ENCODE results near the gene DACH1.

The DACH1 gene

DNA sequence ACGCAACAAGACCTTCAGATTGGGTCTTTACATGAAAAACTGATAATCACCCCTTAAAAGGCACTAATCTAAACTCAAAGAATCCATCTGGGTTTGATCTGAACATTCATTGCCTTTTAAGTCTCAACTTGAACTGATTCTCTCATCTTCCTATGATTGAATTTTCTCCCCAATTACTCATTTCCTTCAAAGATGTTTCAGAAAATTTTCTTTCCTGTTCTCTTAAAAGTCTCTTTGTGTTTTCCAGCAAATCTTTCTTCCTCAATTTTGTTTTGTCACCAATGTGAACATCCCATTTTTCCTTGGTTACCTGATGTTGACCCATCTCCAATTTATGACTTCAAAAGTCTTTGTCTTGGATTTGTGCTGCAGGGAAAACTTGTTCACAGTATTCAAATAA is 234.3 kb downstream of the DACH1 start:
- Histone ChIP-seq H3K36me3 (ENCODE audit: insufficient read depth, low read length) (peaks cover 13% of the 10 kb centered on the region), H3K4me3 (ENCODE audit: low read length) (no peak overlapping the region), H3K4me1 (ENCODE audit: insufficient read depth, low read length) (no peaks in the 10 kb centered on the region), H2AFZ (ENCODE audit: low read depth, low read length) (no peak overlapping the region), H3K9me3 (ENCODE audit: low read length) (no peaks in the 10 kb centered on the region), H3K27me3 (ENCODE audit: insufficient read depth, low read length) (no peaks in the 10 kb centered on the region)

DNA sequence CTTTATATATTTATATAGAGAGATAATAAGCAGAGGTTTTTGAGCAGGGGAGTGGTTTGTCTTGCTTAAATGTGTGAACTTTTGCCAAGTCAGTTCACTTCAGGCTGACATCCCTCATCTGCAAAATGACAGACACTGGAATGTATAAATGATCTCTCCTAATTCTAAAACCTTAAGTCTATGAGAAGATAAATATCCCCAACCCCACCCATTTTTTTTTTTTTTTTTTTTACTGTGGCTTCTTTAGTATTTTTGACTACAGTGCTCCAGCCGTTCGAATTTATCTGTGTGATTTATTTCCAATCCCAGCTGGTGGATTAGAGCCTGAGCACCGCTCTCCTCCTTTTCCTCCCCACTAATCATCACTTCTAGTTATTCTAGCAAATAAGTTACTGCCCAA is 234.8 kb downstream of the DACH1 start:
- Histone ChIP-seq H2AFZ (ENCODE audit: low read depth, low read length) (no peak overlapping the region), H3K4me1 (ENCODE audit: insufficient read depth, low read length) (no peaks in the 10 kb centered on the region), H3K36me3 (ENCODE audit: insufficient read depth, low read length) (peaks cover 18% of the 10 kb centered on the region)

GRCh38 chr13:71629167-71629566 is 237.8 kb downstream of the DACH1 start:
- Histone ChIP-seq H3K4me1 (ENCODE audit: insufficient read depth, low read length) (no peaks in the 10 kb centered on the region), H3K27me3 (ENCODE audit: insufficient read depth, low read length) (no peaks in the 10 kb centered on the region), H3K4me3 (ENCODE audit: low read length) (no peak overlapping the region), H3K9me3 (ENCODE audit: low read length) (no peaks in the 10 kb centered on the region), H2AFZ (ENCODE audit: low read depth, low read length) (no peak overlapping the region), H3K36me3 (ENCODE audit: insufficient read depth, low read length) (peaks cover 18% of the 10 kb centered on the region)

More for the DNA sequence above, 234.8 kb downstream of the DACH1 start:
- H3K27me3 ChIP-seq (ENCODE audit: insufficient read depth, low read length): no peaks in the 10 kb centered on the region
- no peak overlapping the region for H3K4me3 ChIP-seq (ENCODE audit: low read length)
- H3K9me3 ChIP-seq (ENCODE audit: low read length): no peaks in the 10 kb centered on the region

DNA sequence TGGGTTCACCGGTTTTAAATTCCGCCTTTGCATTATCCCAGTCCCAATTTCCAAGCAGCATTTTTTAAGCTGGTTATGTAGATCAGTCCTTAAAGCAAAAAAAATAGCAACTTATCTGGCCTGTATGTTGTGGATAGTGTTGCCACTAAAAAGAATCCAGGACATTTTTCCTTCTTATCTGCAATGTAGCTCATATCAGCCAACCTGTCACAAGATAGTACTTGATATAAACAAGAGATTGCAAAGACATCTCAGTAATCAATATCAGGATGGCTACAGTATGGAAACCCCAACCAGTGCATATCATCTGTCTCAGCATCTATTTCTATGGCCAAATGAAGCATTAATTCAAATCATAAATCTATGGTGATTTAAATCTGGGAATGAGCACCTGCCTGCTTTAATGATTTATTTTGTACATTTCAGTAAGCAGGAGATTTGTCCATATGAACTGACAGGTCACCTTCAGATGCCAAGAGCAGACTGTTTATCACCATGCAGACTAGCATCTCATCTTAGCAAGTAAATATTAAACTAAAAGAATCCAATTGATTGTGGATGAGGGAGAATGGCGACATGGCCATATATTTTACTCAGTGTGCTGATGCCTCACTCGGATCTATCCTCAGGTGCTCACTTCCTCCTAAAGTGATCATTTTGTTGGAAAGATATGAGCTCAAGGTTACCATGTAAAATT is 240.4 kb downstream of the DACH1 start:
- Histone ChIP-seq H3K27me3 (ENCODE audit: insufficient read depth, low read length) (no peaks in the 10 kb centered on the region), H3K36me3 (ENCODE audit: insufficient read depth, low read length) (peaks cover 18% of the 10 kb centered on the region), H3K4me1 (ENCODE audit: insufficient read depth, low read length) (peaks cover 3% of the 10 kb centered on the region), H2AFZ (ENCODE audit: low read depth, low read length) (no peak overlapping the region), H3K4me3 (ENCODE audit: low read length) (no peak overlapping the region), H3K9me3 (ENCODE audit: low read length) (no peaks in the 10 kb centered on the region)

DNA sequence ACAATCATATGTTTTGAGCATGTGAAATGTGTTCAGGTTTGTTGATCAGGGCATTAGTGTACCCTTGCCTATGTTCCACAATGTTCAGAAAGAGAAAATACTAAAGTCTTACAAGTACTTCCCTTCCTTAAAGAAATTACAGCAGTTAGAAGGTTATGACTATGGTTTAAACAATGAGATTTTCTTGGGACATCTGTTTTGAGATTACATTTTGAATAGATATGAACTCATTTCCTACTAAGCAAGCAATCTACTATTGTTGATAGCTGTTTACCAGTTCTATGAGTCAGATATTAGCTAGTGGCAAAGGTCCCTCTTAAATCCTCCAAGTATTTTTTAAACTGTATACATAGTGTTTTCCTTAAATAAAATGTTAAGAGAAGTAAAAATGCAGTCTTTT is 241.3 kb downstream of the DACH1 start:
- H3K36me3 ChIP-seq (ENCODE audit: insufficient read depth, low read length): peaks cover 18% of the 10 kb centered on the region
- no peaks in the 10 kb centered on the region for H3K27me3 ChIP-seq (ENCODE audit: insufficient read depth, low read length)
- H2AFZ ChIP-seq (ENCODE audit: low read depth, low read length): no peak overlapping the region
- H3K9me3 ChIP-seq (ENCODE audit: low read length): no peaks in the 10 kb centered on the region
- peaks cover 11% of the 10 kb centered on the region for H3K4me1 ChIP-seq (ENCODE audit: insufficient read depth, low read length)
- H3K4me3 ChIP-seq (ENCODE audit: low read length): no peak overlapping the region

DNA sequence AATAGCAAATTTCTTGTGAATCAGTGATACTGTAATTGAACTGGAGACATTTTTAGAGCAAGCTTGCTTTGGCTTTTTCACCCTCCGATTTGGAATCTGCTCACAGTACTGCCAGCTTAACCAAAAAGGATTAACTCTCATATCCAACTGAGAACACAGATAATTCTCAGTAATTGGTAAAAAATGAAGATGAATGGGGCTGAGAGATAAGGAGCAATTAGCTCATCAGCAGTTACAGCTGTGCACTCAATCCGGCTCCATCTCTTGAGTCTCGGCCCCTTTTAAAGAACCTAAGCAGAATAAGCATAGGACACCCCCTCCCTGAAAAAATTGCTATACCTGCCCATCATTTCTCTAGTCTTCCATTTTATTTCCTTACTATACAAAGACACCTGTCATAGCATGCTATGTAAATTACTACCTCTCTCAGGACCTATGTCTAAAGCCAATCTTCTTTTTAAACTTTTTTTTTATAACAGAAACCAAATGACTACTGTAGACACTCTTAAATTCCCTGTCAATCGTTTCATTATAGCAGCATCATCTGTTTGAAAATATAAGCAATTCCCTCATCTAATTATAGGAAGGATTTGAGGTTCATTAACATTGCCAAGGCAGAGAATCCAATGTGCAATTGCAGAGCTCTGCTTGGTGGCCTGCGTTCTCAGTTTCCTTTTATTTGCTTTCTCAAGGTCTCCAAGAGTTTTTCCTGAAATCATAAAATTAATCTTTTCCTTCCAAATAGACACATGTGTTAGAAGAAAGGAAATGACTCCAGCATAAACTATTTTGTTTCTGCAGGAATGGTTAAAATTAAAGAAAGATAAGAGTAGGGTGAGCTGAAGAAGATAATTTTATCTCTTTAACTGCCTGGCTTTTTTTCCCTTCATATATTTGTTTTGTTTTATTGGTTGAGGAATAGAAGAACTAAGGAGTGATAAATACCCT is 242.1 kb downstream of the DACH1 start:
- Histone ChIP-seq H3K27me3 (ENCODE audit: insufficient read depth, low read length) (no peaks in the 10 kb centered on the region), H3K36me3 (ENCODE audit: insufficient read depth, low read length) (peaks cover 17% of the 10 kb centered on the region), H3K4me1 (ENCODE audit: insufficient read depth, low read length) (peaks cover 16% of the 10 kb centered on the region), H2AFZ (ENCODE audit: low read depth, low read length) (no peak overlapping the region), H3K4me3 (ENCODE audit: low read length) (no peak overlapping the region), H3K9me3 (ENCODE audit: low read length) (no peaks in the 10 kb centered on the region)

DNA sequence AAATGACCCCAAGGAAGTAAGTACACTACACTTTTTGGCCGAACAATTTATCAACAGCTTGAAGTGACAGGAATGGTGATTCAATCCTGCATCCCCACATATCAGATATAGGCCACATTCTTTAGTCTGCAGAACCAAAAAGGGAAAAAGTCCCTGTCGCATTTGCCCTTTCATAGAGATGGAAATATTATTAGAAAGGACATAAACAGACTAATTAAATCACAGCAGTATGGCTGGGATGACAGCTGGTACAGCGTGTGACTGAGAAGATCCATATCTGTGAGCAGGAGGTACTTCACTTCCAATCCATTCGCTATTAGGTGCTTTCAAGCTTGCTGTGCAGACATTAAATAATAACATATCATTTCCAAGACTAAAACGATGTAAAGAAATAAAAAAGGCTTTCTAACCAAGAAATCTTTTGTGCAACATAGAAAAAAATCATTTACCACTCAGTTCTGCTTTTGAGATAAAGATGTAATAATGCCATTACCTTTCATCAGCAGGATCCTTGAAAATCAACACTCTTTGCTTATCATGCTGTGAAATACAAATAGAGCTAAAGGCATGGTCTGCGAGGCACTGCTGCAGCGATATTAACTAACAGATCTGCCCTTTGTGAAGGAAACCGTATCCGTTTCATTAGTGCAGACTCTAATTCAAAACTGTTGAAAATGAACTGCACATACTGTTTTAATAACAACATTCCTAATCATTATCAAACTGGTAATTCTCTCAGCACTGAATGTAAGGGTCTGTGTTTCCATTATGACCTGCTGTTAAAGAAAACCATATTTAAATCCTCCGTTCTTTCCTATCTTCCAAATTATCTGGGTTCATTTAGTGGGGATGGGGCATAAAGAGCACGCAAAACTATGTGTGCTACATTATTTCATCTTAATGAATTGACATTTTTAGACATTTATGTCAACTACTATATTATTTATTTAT is 245.6 kb downstream of the DACH1 start:
- H3K27me3 ChIP-seq (ENCODE audit: insufficient read depth, low read length): no peaks in the 10 kb centered on the region
- H3K4me3 ChIP-seq (ENCODE audit: low read length): no peak overlapping the region
- no peaks in the 10 kb centered on the region for H3K9me3 ChIP-seq (ENCODE audit: low read length)
- no peaks in the 10 kb centered on the region for H3K36me3 ChIP-seq (ENCODE audit: insufficient read depth, low read length)
- no peak overlapping the region for H2AFZ ChIP-seq (ENCODE audit: low read depth, low read length)
- peaks cover 17% of the 10 kb centered on the region for H3K4me1 ChIP-seq (ENCODE audit: insufficient read depth, low read length)

- peaks cover 5% of the 10 kb centered on the region for H3K36me3 ChIP-seq (ENCODE audit: insufficient read depth, low read length)
- H3K4me1 ChIP-seq (ENCODE audit: insufficient read depth, low read length): peaks cover 17% of the 10 kb centered on the region
- H2AFZ ChIP-seq (ENCODE audit: low read depth, low read length): no peak overlapping the region
- H3K9me3 ChIP-seq (ENCODE audit: low read length): no peaks in the 10 kb centered on the region
- no peaks in the 10 kb centered on the region for H3K27me3 ChIP-seq (ENCODE audit: insufficient read depth, low read length)
- H3K4me3 ChIP-seq (ENCODE audit: low read length): no peak overlapping the region
Measured at GRCh38 chr13:71619096-71619495, 247.9 kb downstream of the DACH1 start.

- H3K36me3 ChIP-seq (ENCODE audit: insufficient read depth, low read length): peaks cover 5% of the 10 kb centered on the region
- no peaks in the 10 kb centered on the region for H3K27me3 ChIP-seq (ENCODE audit: insufficient read depth, low read length)
- H2AFZ ChIP-seq (ENCODE audit: low read depth, low read length): no peak overlapping the region
- H3K9me3 ChIP-seq (ENCODE audit: low read length): no peaks in the 10 kb centered on the region
- peaks cover 17% of the 10 kb centered on the region for H3K4me1 ChIP-seq (ENCODE audit: insufficient read depth, low read length)
- H3K4me3 ChIP-seq (ENCODE audit: low read length): no peak overlapping the region
Measured at GRCh38 chr13:71618159-71618558, 248.8 kb downstream of the DACH1 start.

DNA sequence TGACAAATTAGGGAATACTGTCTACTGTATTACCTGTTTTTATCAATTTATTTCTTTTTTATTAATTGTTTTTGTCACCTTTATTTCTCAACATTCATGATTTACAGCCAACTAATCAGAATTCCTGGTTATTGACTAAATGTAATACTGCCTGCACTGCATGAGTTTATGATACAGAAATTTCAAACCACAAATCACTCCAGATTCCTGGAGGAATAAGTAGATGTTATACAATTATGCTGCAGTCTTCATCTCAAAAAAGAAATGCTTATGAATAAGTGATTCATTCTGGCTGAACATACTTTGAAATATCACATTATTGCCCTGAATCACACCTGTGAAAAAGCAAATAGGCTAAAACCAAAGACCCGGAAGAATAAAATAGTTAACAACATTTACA is 249.7 kb downstream of the DACH1 start:
- H3K9me3 ChIP-seq (ENCODE audit: low read length): no peaks in the 10 kb centered on the region
- H3K4me1 ChIP-seq (ENCODE audit: insufficient read depth, low read length): peaks cover 17% of the 10 kb centered on the region
- H3K27me3 ChIP-seq (ENCODE audit: insufficient read depth, low read length): no peaks in the 10 kb centered on the region
- peaks cover 5% of the 10 kb centered on the region for H3K36me3 ChIP-seq (ENCODE audit: insufficient read depth, low read length)
- no peak overlapping the region for H2AFZ ChIP-seq (ENCODE audit: low read depth, low read length)
- no peak overlapping the region for H3K4me3 ChIP-seq (ENCODE audit: low read length)

- peaks cover 5% of the 10 kb centered on the region for H3K4me1 ChIP-seq (ENCODE audit: insufficient read depth, low read length)
- peaks cover 5% of the 10 kb centered on the region for H3K36me3 ChIP-seq (ENCODE audit: insufficient read depth, low read length)
- H3K4me3 ChIP-seq (ENCODE audit: low read length): no peak overlapping the region
- no peaks in the 10 kb centered on the region for H3K9me3 ChIP-seq (ENCODE audit: low read length)
- no peak overlapping the region for H2AFZ ChIP-seq (ENCODE audit: low read depth, low read length)
- H3K27me3 ChIP-seq (ENCODE audit: insufficient read depth, low read length): no peaks in the 10 kb centered on the region
Measured at GRCh38 chr13:71613066-71613745, 253.8 kb downstream of the DACH1 start.

DNA sequence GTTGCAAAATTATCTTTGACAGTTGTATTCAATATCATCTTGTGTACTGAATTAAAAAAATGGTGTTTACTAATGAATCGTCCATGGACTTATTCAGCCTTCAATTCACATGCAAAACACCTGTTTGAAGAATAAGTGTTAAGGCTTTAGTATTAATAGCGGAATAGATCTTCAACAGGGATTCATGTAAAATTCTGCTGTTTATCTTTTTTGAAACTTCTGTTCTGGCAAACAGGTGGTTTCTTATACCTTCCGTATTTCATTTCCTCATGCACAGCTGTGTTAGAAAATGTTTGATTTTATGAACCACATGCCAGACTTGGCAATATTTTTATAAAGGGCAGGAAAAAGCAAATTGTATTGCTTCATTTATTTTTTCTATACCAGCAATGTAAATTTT is 255.7 kb downstream of the DACH1 start:
- peaks cover 5% of the 10 kb centered on the region for H3K4me1 ChIP-seq (ENCODE audit: insufficient read depth, low read length)
- H3K4me3 ChIP-seq (ENCODE audit: low read length): no peak overlapping the region
- H3K36me3 ChIP-seq (ENCODE audit: insufficient read depth, low read length): peaks cover 4% of the 10 kb centered on the region
- no peaks in the 10 kb centered on the region for H3K9me3 ChIP-seq (ENCODE audit: low read length)
- no peak overlapping the region for H2AFZ ChIP-seq (ENCODE audit: low read depth, low read length)
- no peaks in the 10 kb centered on the region for H3K27me3 ChIP-seq (ENCODE audit: insufficient read depth, low read length)
